Urinary bladder (tissue), 4 donors: ENCODE measurements around the gene PSMB8. TPM values are rescaled to one million over a fixed set of nuclear protein-coding genes. Genes with fewer than 3 reads are reported as not detected.

ENCODE experiments used
- DNase-seq: peaks from one replicate; pipeline ENCODE4 v3.0.0-alpha.2; 2015; ENCODE audit errors: extremely low spot score
- H3K27ac ChIP-seq: one replicate; pipeline ENCODE4 v1.5.1; 2013; ENCODE audit warnings: low read depth, mild to moderate bottlenecking, moderate library complexity
- H3K36me3 ChIP-seq: one replicate; pipeline ENCODE4 v1.6.1; 2013; ENCODE audit warnings: mild to moderate bottlenecking, moderate library complexity; ENCODE audit not compliant: insufficient read depth
- H3K4me1 ChIP-seq: one replicate; pipeline ENCODE4 v1.6.1; 2013; ENCODE audit warnings: mild to moderate bottlenecking, moderate library complexity; ENCODE audit not compliant: insufficient read depth
- H3K4me3 ChIP-seq: one replicate; pipeline ENCODE4 v1.5.1; 2013; ENCODE audit warnings: low read depth, low read length
- WGBS: extraction: QIAGEN DNeasy Blood & Tissue Kit; methylation state at CpG from one replicate; pipeline ENCODE4 v1.1.7; 2013; 5-methylcytosine and 5-hydroxymethylcytosine counted together
- polyA plus RNA-seq: library from polyadenylated mRNA; stranded (reverse); fragments of 200-250 nt; gene quantifications from one replicate; pipeline ENCODE4 v1.2.3, GENCODE V29; 2013
- total RNA-seq: library from RNA; depleted of rRNA; stranded (reverse); fragments of >200 nt; gene quantifications from one replicate; pipeline ENCODE4 v1.2.3, GENCODE V29; 2014
- donor health status: healthy with polysubstance abuse.
- donor health status: healthy.

Gene PSMB8
- total and polyA plus RNA-seq, 2 donors = 24.9 to 82.0 TPM

DNA sequence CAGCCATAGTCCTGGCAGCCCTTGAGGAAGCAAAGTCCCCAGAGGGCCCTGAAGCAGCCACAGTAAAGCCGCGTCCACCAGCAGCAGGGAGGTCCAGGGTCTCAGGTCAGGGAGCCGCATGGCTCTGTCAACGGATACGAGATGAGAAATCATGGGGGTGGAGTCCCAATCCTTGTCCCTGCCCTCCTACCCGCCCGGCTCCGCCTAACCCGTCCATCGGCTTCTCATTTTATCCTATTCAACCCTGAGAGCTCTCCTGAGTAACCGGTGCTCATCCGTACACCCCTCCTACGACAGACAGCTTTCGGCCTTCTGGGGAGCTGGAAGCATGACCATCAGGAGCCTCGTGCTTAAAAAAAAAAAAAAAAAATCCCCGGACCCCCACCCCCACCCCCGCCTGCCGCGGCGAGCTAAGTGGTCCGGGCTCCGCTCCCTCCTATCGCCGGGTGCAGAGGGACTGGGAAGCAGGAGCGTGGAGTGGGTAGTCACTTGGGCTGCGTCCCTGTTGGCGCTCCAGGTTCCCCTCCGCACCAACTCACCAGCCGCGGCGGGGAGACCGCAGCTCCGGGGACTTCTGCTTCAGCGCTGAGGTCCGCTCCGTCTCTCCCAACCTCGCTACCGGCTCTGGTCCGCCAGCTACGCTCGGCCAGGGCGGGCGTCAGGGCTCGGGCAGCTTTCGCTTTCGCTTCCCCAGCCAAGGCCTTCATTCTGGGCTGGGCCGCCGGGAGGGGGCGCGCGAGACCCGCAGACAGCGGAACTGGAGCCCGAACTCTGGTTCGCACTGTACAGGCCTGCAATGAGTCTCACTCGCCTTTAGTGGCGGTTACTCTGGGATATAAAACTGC, 5.5 kb downstream of the PSMB8 start, which contains the start of gene TAP2:
TSS of gene TAP2 (minus strand) at position 626 of the 845 bp plus-strand sequence. CDS start at position 120, 506 bp downstream.
- peak within 1 kb of the TSS; percentile 95 for H3K27ac ChIP-seq
- peak within 1 kb of the TSS; percentile 79 for H3K4me3 ChIP-seq
- H3K4me1 ChIP-seq = no peaks in the 10 kb centered on the region
- under 1% methylated on average over 57 of the region's 57 CpGs for WGBS
- no peaks in the 10 kb centered on the region for H3K36me3 ChIP-seq
- DNase-seq = peak; percentile 83

DNA sequence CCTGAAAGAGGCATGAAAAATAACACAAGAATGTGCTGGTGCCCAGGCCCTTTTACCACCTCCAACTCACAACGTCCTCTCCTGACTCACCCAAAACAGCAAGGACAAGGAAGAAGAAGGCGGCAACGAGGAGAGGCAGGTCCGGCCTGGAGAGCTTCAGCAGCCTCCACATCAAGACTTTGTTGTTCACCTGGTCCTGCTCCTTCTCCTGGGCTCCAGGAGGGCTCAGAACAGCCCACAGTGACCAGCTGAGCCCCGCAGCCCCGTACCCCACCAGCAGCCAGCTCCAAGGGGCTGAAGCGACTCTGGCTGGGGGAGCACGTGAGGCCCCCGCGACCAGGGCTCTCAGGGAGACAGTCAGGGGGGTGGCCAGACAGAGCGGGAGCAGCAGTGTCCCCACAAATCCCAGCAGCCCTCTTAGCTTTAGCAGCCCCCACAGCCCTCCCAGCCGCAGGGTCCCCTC, 6.2 kb downstream of the PSMB8 start:
- peak overlapping the region; percentile 79 for H3K4me3 ChIP-seq
- no peaks in the 10 kb centered on the region for H3K4me1 ChIP-seq
- no peaks in the 10 kb centered on the region for H3K36me3 ChIP-seq
- H3K27ac ChIP-seq = peak overlapping the region; percentile 86
- DNase-seq = no peak
- WGBS = 25% methylated on average over 12 of the region's 12 CpGs

DNA sequence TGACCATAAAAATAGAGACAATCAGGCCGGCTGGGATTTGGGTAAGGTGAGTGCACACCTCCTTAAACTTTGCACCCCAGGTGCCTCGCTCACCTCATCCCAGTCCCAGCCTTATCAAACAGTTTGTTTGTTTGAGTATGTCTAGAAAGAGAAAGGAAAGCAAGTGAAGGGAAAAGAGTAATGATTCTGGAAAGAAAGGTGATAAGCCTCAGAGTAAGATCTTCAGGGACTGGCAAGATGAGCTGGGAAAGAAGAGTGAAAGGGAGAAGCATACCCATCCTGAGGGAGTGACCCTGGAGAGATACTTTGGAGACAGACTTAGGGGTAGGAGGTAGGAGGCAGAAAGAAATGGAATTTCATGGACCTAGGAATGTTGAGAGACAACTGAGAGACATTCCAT, 7.0 kb downstream of the PSMB8 start:
- H3K4me1 ChIP-seq = no peaks in the 10 kb centered on the region
- no peak overlapping the region for H3K27ac ChIP-seq
- 92% methylated on average over 2 of the region's 2 CpGs for WGBS
- no peak overlapping the region for H3K4me3 ChIP-seq
- H3K36me3 ChIP-seq = no peaks in the 10 kb centered on the region
- no peak for DNase-seq

GRCh38 chr6:32835167-32835893, 8.5 kb downstream of the PSMB8 start:
- no peak overlapping the region for H3K27ac ChIP-seq
- no peak for DNase-seq
- no peak overlapping the region for H3K4me3 ChIP-seq
- no peaks in the 10 kb centered on the region for H3K4me1 ChIP-seq
- H3K36me3 ChIP-seq = no peaks in the 10 kb centered on the region
- 93% methylated on average over 16 of the region's 16 CpGs for WGBS

GRCh38 chr6:32833664-32834063, 10.2 kb downstream of the PSMB8 start:
- WGBS = 85% methylated on average over 5 of the region's 5 CpGs
- Histone ChIP-seq H3K4me1 (no peaks in the 10 kb centered on the region), H3K4me3 (no peak overlapping the region), H3K36me3 (no peaks in the 10 kb centered on the region), H3K27ac (no peak overlapping the region)
- no peak for DNase-seq

DNA sequence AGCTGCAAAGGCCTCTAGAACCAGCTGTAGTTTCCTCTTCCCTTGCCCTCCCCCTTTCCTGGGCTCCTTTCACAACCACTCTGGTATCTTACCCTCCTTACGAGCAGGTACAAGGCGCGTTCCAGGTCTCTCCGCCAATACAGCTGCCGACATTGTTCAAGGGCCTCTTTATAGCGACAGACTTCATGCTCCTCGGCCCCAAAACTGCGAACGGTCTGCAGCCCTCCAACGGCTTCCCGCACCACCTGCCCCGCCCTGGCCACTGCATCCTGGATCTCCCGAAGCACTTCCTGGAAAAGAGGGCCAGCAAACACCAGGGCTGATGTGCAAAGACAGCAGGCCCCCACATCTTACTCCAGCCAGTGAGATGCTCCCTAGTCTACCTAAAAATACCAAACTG, 11.3 kb downstream of the PSMB8 start:
- no peak for DNase-seq
- H3K4me3 ChIP-seq = no peak overlapping the region
- no peaks in the 10 kb centered on the region for H3K36me3 ChIP-seq
- 84% methylated on average over 13 of the region's 13 CpGs for WGBS
- no peaks in the 10 kb centered on the region for H3K4me1 ChIP-seq
- H3K27ac ChIP-seq = no peak overlapping the region

DNA sequence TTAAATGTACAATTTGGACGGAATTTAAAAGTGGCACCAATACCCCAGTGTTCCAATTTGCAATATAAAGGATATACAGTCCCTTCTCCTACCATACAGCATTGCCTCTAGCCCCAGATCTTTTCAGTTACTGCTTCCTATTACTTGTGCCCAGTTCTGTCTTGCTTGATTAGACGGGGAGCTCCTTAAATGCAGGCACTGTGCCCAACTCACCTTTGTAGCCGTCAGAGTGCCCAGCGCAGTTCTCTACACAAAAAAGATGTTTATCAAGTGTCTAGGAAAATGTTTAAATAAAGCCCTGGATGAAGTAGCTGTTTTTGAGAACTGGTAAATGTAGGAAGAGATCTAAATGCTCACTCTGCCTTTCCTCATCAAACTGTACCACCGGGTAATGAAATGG, 12.9 kb downstream of the PSMB8 start:
- no peak overlapping the region for H3K4me3 ChIP-seq
- H3K36me3 ChIP-seq = no peaks in the 10 kb centered on the region
- DNase-seq = no peak
- H3K27ac ChIP-seq = no peak overlapping the region
- no peaks in the 10 kb centered on the region for H3K4me1 ChIP-seq
- WGBS = 79% methylated on average over 5 of the region's 5 CpGs

DNA sequence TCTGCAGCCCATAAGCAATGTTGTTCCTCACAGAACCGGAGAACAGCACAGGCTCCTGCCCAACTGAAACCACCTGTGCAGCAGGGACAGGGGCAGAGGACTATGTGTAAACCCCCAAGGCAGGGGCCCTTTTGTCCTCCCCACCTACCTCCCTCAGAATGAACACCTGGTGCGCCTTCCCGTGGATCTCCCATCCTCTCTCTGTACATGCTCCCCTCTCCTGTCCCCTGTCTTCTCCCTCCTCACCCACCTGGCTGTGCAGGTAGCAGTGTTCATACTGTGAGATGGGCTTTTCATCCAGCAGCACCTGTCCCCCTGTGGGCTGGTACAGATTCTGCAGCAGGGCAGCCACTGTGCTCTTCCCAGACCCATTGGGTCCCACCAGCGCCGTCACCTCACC, 13.8 kb downstream of the PSMB8 start:
- Histone ChIP-seq H3K27ac (no peak overlapping the region), H3K36me3 (no peaks in the 10 kb centered on the region), H3K4me1 (no peaks in the 10 kb centered on the region), H3K4me3 (no peak overlapping the region)
- WGBS = 97% methylated on average over 5 of the region's 5 CpGs
- DNase-seq = no peak

DNA sequence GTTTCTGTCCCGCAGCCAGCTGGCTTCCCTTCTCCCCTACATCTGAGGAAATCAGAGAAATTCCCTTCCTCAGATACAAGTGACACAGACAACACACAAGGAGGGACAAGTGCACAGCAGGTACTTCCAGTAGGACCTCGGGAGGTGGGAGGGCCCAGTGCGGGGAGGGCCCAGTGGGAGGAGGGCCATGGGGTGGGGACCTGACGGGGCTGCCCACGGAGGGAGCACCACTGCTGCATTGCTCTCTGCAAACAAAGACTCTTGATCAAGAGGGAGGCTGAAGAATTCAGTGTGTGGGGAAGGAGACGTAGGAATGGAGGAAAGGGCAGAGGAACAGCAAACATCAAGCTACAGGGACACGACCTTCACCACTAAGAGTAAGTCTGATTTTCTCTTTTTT, 14.4 kb downstream of the PSMB8 start:
- Histone ChIP-seq H3K27ac (no peak overlapping the region), H3K36me3 (no peaks in the 10 kb centered on the region), H3K4me3 (no peak overlapping the region), H3K4me1 (no peaks in the 10 kb centered on the region)
- 72% methylated on average over 7 of the region's 7 CpGs for WGBS
- no peak for DNase-seq

DNA sequence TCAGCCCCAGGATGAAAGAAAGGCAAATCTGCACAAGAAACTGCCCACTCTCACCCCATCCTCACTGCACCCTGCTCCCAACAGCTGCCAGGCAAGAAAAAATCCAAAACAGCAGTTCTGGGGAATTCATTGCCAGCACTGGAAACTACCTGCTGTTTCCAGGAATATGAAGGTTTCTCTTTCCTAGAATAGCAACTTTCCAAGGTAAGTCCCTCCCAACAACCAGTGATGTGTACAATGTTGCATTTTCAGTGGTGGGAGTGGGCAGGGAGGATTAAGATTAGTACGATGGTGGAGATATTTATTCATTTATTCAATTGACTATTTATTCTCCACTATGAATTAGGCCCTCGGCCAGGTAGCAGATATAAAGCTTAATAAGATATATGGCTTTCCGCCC, 16.8 kb downstream of the PSMB8 start:
- Histone ChIP-seq H3K36me3 (no peaks in the 10 kb centered on the region), H3K27ac (no peak overlapping the region), H3K4me3 (no peak overlapping the region), H3K4me1 (no peaks in the 10 kb centered on the region)
- no peak for DNase-seq
- WGBS = 75% methylated on average over 3 of the region's 3 CpGs

- Histone ChIP-seq H3K4me3 (no peak overlapping the region), H3K36me3 (no peaks in the 10 kb centered on the region), H3K27ac (no peak overlapping the region), H3K4me1 (no peaks in the 10 kb centered on the region)
- DNase-seq = no peak
- WGBS = 45% methylated on average over 2 of the region's 2 CpGs
Measured at GRCh38 chr6:32825966-32826365, 17.9 kb downstream of the PSMB8 start.

DNA sequence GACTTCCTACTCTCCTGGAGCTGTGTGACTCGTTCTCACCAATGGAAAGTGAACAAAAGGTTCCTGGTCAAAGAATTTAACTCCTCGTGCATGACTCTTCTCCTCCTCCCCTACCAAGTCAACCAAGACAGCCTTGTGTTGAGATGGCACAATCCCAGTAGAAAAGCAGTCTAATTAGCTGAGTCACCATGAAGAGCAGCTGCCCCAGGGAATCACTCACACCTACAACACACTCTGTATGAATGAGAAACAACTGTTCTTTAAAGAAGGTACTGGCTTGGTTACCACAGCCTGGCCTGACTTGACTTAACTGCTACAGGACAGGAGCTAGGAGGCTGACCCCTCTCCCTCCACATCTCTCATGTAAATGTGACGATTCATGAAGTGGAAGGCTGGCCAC, 24.1 kb downstream of the PSMB8 start:
- Histone ChIP-seq H3K36me3 (no peaks in the 10 kb centered on the region), H3K4me1 (peaks cover 1% of the 10 kb centered on the region), H3K27ac (no peak overlapping the region), H3K4me3 (no peak overlapping the region)
- no peak for DNase-seq
- 60% methylated on average over 3 of the region's 3 CpGs for WGBS

- Histone ChIP-seq H3K4me1 (peaks cover 1% of the 10 kb centered on the region), H3K36me3 (no peaks in the 10 kb centered on the region), H3K4me3 (no peak overlapping the region), H3K27ac (no peak overlapping the region)
- DNase-seq = no peak
- 62% methylated on average over 2 of the region's 2 CpGs for WGBS
Measured at GRCh38 chr6:32818867-32819266, 25.0 kb downstream of the PSMB8 start.

DNA sequence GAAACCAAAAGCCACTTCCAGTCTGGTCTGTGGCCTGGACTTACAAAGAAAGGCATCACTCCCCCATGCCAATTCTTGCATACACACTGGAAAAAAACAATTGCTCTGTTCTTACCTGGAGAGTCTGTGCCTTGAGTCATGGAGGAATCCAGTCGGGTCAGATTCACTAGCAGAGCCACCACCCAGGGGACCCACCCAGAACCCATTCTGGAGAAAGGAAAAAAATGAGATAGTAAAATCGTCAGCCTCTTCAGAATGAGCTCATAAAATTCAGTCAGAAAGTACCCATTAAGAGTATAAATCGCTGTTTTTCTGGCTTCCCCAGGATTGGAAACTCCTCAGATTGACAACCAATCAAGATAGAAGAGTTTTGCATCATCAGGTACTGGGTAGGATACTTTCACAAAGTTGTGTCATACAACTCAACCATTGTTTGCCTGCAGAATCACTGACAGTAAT, 27.1 kb downstream of the PSMB8 start, which contains the start of gene HLA-DOB:
TSS of gene HLA-DOB (minus strand) at position 257 of the 459 bp plus-strand sequence. CDS start at position 206, 51 bp downstream.
- H3K36me3 ChIP-seq = no peaks in the 10 kb centered on the region
- peak; percentile 51 for DNase-seq
- WGBS = 36% methylated on average over 3 of the region's 3 CpGs
- no peak within 1 kb of the TSS for H3K27ac ChIP-seq
- peaks cover 1% of the 10 kb centered on the region for H3K4me1 ChIP-seq
- H3K4me3 ChIP-seq = no peak within 1 kb of the TSS
